ENCODE results near the gene PWWP2B.

The PWWP2B gene

DNA sequence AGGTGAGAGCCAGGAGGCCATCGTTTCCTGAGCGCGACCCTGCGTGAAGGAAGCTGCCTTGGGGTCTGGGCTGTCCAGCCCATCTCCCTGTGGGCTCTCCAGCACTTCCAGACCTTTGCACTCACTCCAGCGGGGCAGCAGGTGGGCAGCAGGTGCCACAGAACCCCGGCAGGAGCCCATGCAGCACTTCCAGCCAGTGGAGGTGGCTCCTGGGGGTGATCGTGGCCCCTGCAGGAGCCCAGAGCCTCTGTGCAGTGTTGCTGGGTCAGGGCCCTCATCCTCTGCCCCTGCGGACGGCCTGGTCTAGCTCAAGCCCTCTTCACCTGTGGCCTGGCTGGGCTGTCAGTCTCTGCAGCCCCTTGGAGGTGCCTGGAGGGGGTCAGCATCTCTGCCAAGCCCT, 59.9 kb downstream of the PWWP2B start:
- Histone ChIP-seq H3K4me2 (ENCODE audit: low read length) (no peak overlapping the region), H3K36me3 (ENCODE audit: insufficient read depth, low read length) (no peaks in the 10 kb centered on the region), H3K27me3 (ENCODE audit: insufficient read depth, low read length) (no peaks in the 10 kb centered on the region), H4K20me1 (ENCODE audit: insufficient read depth, low read length) (no peaks in the 10 kb centered on the region), H2AFZ (ENCODE audit: low read length) (no peak overlapping the region), H3K4me1 (ENCODE audit: insufficient read depth, low read length, severe bottlenecking) (peaks cover 6% of the 10 kb centered on the region), H3K27ac (ENCODE audit: low read depth, low read length, poor library complexity, severe bottlenecking) (no peak overlapping the region), H3K9ac (ENCODE audit: low read length) (no peak overlapping the region), H3K4me3 (ENCODE audit: low read depth, low read length, poor library complexity, severe bottlenecking) (no peak overlapping the region), H3K9me3 (ENCODE audit: low read length) (no peaks in the 10 kb centered on the region), H3K9me2 (ENCODE audit: low read depth, low read length) (no peaks in the 10 kb centered on the region), H3F3A (ENCODE audit: insufficient read depth, low read length) (no peaks in the 10 kb centered on the region), H3K79me2 (ENCODE audit: insufficient read depth, low read length) (no peaks in the 10 kb centered on the region)
- TF ChIP-seq, protein P1, sequence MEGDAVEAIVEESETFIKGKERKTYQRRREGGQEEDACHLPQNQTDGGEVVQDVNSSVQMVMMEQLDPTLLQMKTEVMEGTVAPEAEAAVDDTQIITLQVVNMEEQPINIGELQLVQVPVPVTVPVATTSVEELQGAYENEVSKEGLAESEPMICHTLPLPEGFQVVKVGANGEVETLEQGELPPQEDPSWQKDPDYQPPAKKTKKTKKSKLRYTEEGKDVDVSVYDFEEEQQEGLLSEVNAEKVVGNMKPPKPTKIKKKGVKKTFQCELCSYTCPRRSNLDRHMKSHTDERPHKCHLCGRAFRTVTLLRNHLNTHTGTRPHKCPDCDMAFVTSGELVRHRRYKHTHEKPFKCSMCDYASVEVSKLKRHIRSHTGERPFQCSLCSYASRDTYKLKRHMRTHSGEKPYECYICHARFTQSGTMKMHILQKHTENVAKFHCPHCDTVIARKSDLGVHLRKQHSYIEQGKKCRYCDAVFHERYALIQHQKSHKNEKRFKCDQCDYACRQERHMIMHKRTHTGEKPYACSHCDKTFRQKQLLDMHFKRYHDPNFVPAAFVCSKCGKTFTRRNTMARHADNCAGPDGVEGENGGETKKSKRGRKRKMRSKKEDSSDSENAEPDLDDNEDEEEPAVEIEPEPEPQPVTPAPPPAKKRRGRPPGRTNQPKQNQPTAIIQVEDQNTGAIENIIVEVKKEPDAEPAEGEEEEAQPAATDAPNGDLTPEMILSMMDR (IDR thresholded peaks at IDR 0.05; ENCODE audit: low read length): no peak
- TF ChIP-seq EZH2 (IDR thresholded peaks at IDR 0.05; ENCODE audit: borderline replicate concordance, low read length): no peak

GRCh38 chr10:132457328-132458070, 60.5 kb downstream of the PWWP2B start:
- Histone ChIP-seq H3K4me1 (ENCODE audit: insufficient read depth, low read length, severe bottlenecking) (peaks cover 5% of the 10 kb centered on the region), H2AFZ (ENCODE audit: low read length) (no peak overlapping the region), H3K27ac (ENCODE audit: low read depth, low read length, poor library complexity, severe bottlenecking) (no peak overlapping the region), H3K4me2 (ENCODE audit: low read length) (no peak overlapping the region), H3K4me3 (ENCODE audit: low read depth, low read length, poor library complexity, severe bottlenecking) (no peak overlapping the region), H3K27me3 (ENCODE audit: insufficient read depth, low read length) (no peaks in the 10 kb centered on the region), H3K36me3 (ENCODE audit: insufficient read depth, low read length) (no peaks in the 10 kb centered on the region), H3F3A (ENCODE audit: insufficient read depth, low read length) (no peaks in the 10 kb centered on the region), H3K9me3 (ENCODE audit: low read length) (no peaks in the 10 kb centered on the region), H4K20me1 (ENCODE audit: insufficient read depth, low read length) (no peaks in the 10 kb centered on the region), H3K79me2 (ENCODE audit: insufficient read depth, low read length) (no peaks in the 10 kb centered on the region), H3K9ac (ENCODE audit: low read length) (no peak overlapping the region), H3K9me2 (ENCODE audit: low read depth, low read length) (no peaks in the 10 kb centered on the region)
- TF ChIP-seq, protein P1 (IDR thresholded peaks at IDR 0.05; ENCODE audit: low read length): no peak
- TF ChIP-seq EZH2 (IDR thresholded peaks at IDR 0.05; ENCODE audit: borderline replicate concordance, low read length): no peak

DNA sequence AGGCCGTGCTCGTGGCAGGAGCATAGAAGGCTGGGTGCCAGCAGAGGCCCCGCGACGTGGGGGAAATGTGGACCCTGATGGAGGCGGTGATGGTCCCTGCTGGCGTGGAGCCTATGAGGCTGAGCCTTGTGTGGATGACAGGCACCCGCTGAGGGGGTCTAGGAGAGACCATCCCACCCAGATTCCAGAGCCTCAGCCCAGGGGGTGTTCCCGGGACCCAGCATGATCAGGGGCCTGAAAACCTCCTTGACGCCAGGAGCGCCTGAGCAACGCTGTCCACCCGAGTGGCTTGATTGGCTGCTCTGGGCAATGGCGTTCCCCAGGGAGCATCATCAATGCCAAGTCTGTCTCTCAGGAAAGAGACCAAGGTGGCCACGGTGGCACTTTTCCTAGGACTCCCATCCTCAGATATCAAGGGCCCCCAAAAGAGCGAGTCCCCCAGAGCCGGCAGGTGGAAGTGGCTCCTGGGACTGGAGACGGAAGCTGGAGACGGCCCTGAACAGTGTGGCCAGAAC, 61.1 kb downstream of the PWWP2B start:
- H3K9ac ChIP-seq (ENCODE audit: low read length): no peak overlapping the region
- no peaks in the 10 kb centered on the region for H3F3A ChIP-seq (ENCODE audit: insufficient read depth, low read length)
- H3K4me3 ChIP-seq (ENCODE audit: low read depth, low read length, poor library complexity, severe bottlenecking): no peak overlapping the region
- H3K9me3 ChIP-seq (ENCODE audit: low read length): no peaks in the 10 kb centered on the region
- H3K27me3 ChIP-seq (ENCODE audit: insufficient read depth, low read length): no peaks in the 10 kb centered on the region
- TF ChIP-seq EZH2 (IDR thresholded peaks at IDR 0.05; ENCODE audit: borderline replicate concordance, low read length): no peak
- TF ChIP-seq, protein P1 (IDR thresholded peaks at IDR 0.05; ENCODE audit: low read length): no peak
- no peaks in the 10 kb centered on the region for H3K4me1 ChIP-seq (ENCODE audit: insufficient read depth, low read length, severe bottlenecking)
- H3K9me2 ChIP-seq (ENCODE audit: low read depth, low read length): no peaks in the 10 kb centered on the region
- no peaks in the 10 kb centered on the region for H4K20me1 ChIP-seq (ENCODE audit: insufficient read depth, low read length)
- H3K36me3 ChIP-seq (ENCODE audit: insufficient read depth, low read length): no peaks in the 10 kb centered on the region
- H3K27ac ChIP-seq (ENCODE audit: low read depth, low read length, poor library complexity, severe bottlenecking): no peak overlapping the region
- H3K79me2 ChIP-seq (ENCODE audit: insufficient read depth, low read length): no peaks in the 10 kb centered on the region
- H2AFZ ChIP-seq (ENCODE audit: low read length): no peak overlapping the region
- no peak overlapping the region for H3K4me2 ChIP-seq (ENCODE audit: low read length)

Measured in OCI-LY1 (cell line).